ENCODE measurements around the gene TAF9. TPM values are rescaled to one million over a fixed set of nuclear protein-coding genes. Genes with fewer than 3 reads are reported as not detected.

TAF9 gene
- total and polyA plus RNA-seq, 2 of the 13 experiments (the other 11 are each of a cell fraction or from before 2014, with no cell fraction given), result 113 to 218 TPM

GRCh38 chr5:69331528-69332445, 37.5 kb downstream of the TAF9 start (continued):
- TF ChIP-seq ZBTB37 (CRISPR knock-in tag; IDR thresholded peaks at IDR 0.05) (no peak), ZNF263 (CRISPR knock-in tag; IDR thresholded peaks at IDR 0.05) (peak; percentile 84), ZNF607 (CRISPR knock-in tag; IDR thresholded peaks at IDR 0.05; ENCODE audit: borderline replicate concordance) (0 out of 2 replicates have a peak, but pooled peaks have one; percentile 30), ZNF737 (CRISPR knock-in tag; IDR thresholded peaks at IDR 0.05; ENCODE audit: borderline replicate concordance) (no peak), JUNB (CRISPR knock-in tag; IDR thresholded peaks at IDR 0.05; ENCODE audit: borderline replicate concordance) (no peak), ZNF572 (CRISPR knock-in tag; IDR thresholded peaks at IDR 0.05) (no peak), ZFY (CRISPR knock-in tag; IDR thresholded peaks at IDR 0.05) (no peak), HDAC2 (CRISPR knock-in tag; IDR thresholded peaks at IDR 0.05) (peak; percentile 15; the same call in 1 of the 2 replicates), GLMP (CRISPR knock-in tag; IDR thresholded peaks at IDR 0.05; ENCODE audit: borderline replicate concordance) (no peak), ZNF777 (CRISPR knock-in tag; IDR thresholded peaks at IDR 0.05) (no peak), TMF1 (CRISPR knock-in tag; IDR thresholded peaks at IDR 0.05; ENCODE audit: low read depth) (no peak), FOXA1 (IDR thresholded peaks at IDR 0.05) (no peak), FOXA1 (CRISPR knock-in tag; IDR thresholded peaks at IDR 0.05) (peak; percentile 48), CREB3 (CRISPR knock-in tag; IDR thresholded peaks at IDR 0.05) (no peak), HMG20A (CRISPR knock-in tag; IDR thresholded peaks at IDR 0.05; ENCODE audit: borderline replicate concordance) (no peak; the same call in 1 of the 2 replicates), RFX5 (IDR thresholded peaks at IDR 0.05; ENCODE audit: low read depth, low read length) (no peak), HNF4A (CRISPR knock-in tag; IDR thresholded peaks at IDR 0.05) (peak; percentile 41; the same call in 1 of the 2 replicates), TAF15 (IDR thresholded peaks at IDR 0.05; ENCODE audit: low read depth, low read length, poor library complexity, severe bottlenecking) (no peak)
- TF ChIP-seq, protein P1, sequence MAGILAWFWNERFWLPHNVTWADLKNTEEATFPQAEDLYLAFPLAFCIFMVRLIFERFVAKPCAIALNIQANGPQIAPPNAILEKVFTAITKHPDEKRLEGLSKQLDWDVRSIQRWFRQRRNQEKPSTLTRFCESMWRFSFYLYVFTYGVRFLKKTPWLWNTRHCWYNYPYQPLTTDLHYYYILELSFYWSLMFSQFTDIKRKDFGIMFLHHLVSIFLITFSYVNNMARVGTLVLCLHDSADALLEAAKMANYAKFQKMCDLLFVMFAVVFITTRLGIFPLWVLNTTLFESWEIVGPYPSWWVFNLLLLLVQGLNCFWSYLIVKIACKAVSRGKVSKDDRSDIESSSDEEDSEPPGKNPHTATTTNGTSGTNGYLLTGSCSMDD (CRISPR knock-in tag; IDR thresholded peaks at IDR 0.05), result no peak
- TF ChIP-seq, protein P2, sequence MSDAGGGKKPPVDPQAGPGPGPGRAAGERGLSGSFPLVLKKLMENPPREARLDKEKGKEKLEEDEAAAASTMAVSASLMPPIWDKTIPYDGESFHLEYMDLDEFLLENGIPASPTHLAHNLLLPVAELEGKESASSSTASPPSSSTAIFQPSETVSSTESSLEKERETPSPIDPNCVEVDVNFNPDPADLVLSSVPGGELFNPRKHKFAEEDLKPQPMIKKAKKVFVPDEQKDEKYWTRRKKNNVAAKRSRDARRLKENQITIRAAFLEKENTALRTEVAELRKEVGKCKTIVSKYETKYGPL (CRISPR knock-in tag; IDR thresholded peaks at IDR 0.05), result no peak
- TF ChIP-seq, protein P3, sequence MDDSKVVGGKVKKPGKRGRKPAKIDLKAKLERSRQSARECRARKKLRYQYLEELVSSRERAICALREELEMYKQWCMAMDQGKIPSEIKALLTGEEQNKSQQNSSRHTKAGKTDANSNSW (CRISPR knock-in tag; IDR thresholded peaks at IDR 0.05; ENCODE audit: borderline replicate concordance), result no peak
- TF ChIP-seq, protein P4, sequence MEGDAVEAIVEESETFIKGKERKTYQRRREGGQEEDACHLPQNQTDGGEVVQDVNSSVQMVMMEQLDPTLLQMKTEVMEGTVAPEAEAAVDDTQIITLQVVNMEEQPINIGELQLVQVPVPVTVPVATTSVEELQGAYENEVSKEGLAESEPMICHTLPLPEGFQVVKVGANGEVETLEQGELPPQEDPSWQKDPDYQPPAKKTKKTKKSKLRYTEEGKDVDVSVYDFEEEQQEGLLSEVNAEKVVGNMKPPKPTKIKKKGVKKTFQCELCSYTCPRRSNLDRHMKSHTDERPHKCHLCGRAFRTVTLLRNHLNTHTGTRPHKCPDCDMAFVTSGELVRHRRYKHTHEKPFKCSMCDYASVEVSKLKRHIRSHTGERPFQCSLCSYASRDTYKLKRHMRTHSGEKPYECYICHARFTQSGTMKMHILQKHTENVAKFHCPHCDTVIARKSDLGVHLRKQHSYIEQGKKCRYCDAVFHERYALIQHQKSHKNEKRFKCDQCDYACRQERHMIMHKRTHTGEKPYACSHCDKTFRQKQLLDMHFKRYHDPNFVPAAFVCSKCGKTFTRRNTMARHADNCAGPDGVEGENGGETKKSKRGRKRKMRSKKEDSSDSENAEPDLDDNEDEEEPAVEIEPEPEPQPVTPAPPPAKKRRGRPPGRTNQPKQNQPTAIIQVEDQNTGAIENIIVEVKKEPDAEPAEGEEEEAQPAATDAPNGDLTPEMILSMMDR (CRISPR knock-in tag; IDR thresholded peaks at IDR 0.05), result no peak
